Right cardiac atrium (tissue), 5 donors: ENCODE data around the gene NKIRAS1. TPM values are rescaled to one million over a fixed set of nuclear protein-coding genes. Genes with fewer than 3 reads are reported as not detected.
"Not testable (repeated sequence)": the region's sequence is repeated elsewhere in the genome, so short reads cannot be mapped to it uniquely, and the experiment has no call there.

Experiments
- ATAC-seq, 2 donors: fragments of 200-7000 bp; cut with Tn5 transposase; one replicate each; pipeline versions ENCODE4 v1.8.0 to v1.9.1; 2020; ENCODE audit warnings: moderate library complexity in 2 of 2, mild to moderate bottlenecking in 1 of 2
- DNase-seq, 3 donors: peaks; one replicate each; pipeline ENCODE4 v3.0.0-alpha.2; 2020
- H3K27ac ChIP-seq: one replicate; pipeline ENCODE4 v1.5.1; 2013; ENCODE audit warnings: mild to moderate bottlenecking, low read length, control low read depth, moderate library complexity
- H3K27me3 ChIP-seq: one replicate; pipeline ENCODE4 v1.6.1; 2013; ENCODE audit not compliant: control insufficient read depth, insufficient read depth
- H3K4me1 ChIP-seq: one replicate; pipeline ENCODE4 v1.6.1; 2013; ENCODE audit warnings: low read length; ENCODE audit not compliant: control insufficient read depth, insufficient read depth
- H3K4me3 ChIP-seq: one replicate; pipeline ENCODE4 v1.5.1; 2013; ENCODE audit warnings: low read length, control low read depth
- H3K9me3 ChIP-seq: one replicate; pipeline ENCODE4 v1.6.1; 2013; ENCODE audit warnings: low read length; ENCODE audit not compliant: control insufficient read depth
- WGBS: extraction: QIAGEN DNeasy Blood & Tissue Kit; methylation state at CpG from one replicate; pipeline ENCODE4 v1.1.7; 2013; 5-methylcytosine and 5-hydroxymethylcytosine counted together
- intact Hi-C, 4 donors: fragments of 100-400 bp; cut with DNase I; formaldehyde crosslinking; loops; one replicate each; pipeline versions ENCODE4 v1.11.0 to v1.14.0; 2022 to 2023
- polyA plus RNA-seq: library from polyadenylated mRNA; stranded (reverse); fragments of 200-250 nt; gene quantifications from one replicate; pipeline ENCODE4 v1.2.3, GENCODE V29; 2013
- total RNA-seq, 4 donors: library from RNA; stranded (reverse); fragmentation: NEBNext Ultra II Directional; extraction: Animal tissue kit (Norgen Biotek cat#: 25700); gene quantifications; one replicate each; pipeline ENCODE4 v1.2.1, GENCODE V29; 2021
- donor health status: healthy with polysubstance abuse.
- donor health status: DM: no; HTN: yes; CAD: no.
- donor health status: DM: no; HTN: no; CAD: no.
- donor health status: DM: no; HTN: yes; CAD: no; lungs with severe emphysema.
- donor health status: DM: yes; HTN: yes; CAD: no.

The NKIRAS1 gene
- total and polyA plus RNA-seq, 5 donors, result 15.1 to 19.1 (median 17.2) TPM

- Histone ChIP-seq H3K4me1 (no peaks in the 10 kb centered on the region), H3K9me3 (no peaks in the 10 kb centered on the region), H3K27ac (no peak overlapping the region), H3K4me3 (no peak overlapping the region), H3K27me3 (no peaks in the 10 kb centered on the region)
- DNase-seq (no peak), ATAC-seq (no peak)
- intact Hi-C loops, result no loop called here
- WGBS, result 97% methylated on average over 4 of the region's 4 CpGs
Observed at GRCh38 chr3:23895181-23895580, 21.6 kb downstream of the NKIRAS1 start.

- no peaks in the 10 kb centered on the region for H3K27me3 ChIP-seq
- DNase-seq (no peak), ATAC-seq (no peak)
- no peak overlapping the region for H3K4me3 ChIP-seq
- 86% methylated on average over 8 of the region's 8 CpGs for WGBS
- intact Hi-C loops, result no loop called here
- no peaks in the 10 kb centered on the region for H3K4me1 ChIP-seq
- H3K9me3 ChIP-seq, result no peaks in the 10 kb centered on the region
- H3K27ac ChIP-seq, result no peak overlapping the region
Observed at GRCh38 chr3:23894254-23895061, 22.3 kb downstream of the NKIRAS1 start.

GRCh38 chr3:23889950-23890349 lies 26.8 kb downstream of the NKIRAS1 start:
- no peak overlapping the region for H3K27ac ChIP-seq
- no peaks in the 10 kb centered on the region for H3K27me3 ChIP-seq
- ATAC-seq, result no peak
- H3K4me3 ChIP-seq, result no peak overlapping the region
- H3K9me3 ChIP-seq, result no peaks in the 10 kb centered on the region
- no peak for DNase-seq
- 81% methylated on average over 5 of the region's 5 CpGs for WGBS
- peaks cover 2% of the 10 kb centered on the region for H3K4me1 ChIP-seq
- intact Hi-C loops, result no loop called here

GRCh38 chr3:23889386-23889785 lies 27.4 kb downstream of the NKIRAS1 start:
- Histone ChIP-seq H3K9me3 (no peaks in the 10 kb centered on the region), H3K4me3 (no peak overlapping the region), H3K4me1 (peaks cover 2% of the 10 kb centered on the region), H3K27ac (no peak overlapping the region), H3K27me3 (no peaks in the 10 kb centered on the region)
- no peak for ATAC-seq
- WGBS, result 80% methylated on average over 2 of the region's 2 CpGs
- no peak for DNase-seq
- intact Hi-C loops, result no loop called here

GRCh38 chr3:23888617-23889228 lies 28.1 kb downstream of the NKIRAS1 start:
- H3K27me3 ChIP-seq, result no peaks in the 10 kb centered on the region
- 64% methylated on average over 3 of the region's 3 CpGs for WGBS
- no peak for ATAC-seq
- no peaks in the 10 kb centered on the region for H3K9me3 ChIP-seq
- intact Hi-C loops, result no loop called here
- no peak overlapping the region for H3K27ac ChIP-seq
- no peak overlapping the region for H3K4me3 ChIP-seq
- peaks cover 2% of the 10 kb centered on the region for H3K4me1 ChIP-seq
- DNase-seq, result no peak

GRCh38 chr3:23886311-23886710 lies 30.5 kb downstream of the NKIRAS1 start:
- Histone ChIP-seq H3K4me1 (peaks cover 2% of the 10 kb centered on the region), H3K9me3 (no peaks in the 10 kb centered on the region), H3K27ac (no peak overlapping the region), H3K27me3 (no peaks in the 10 kb centered on the region), H3K4me3 (no peak overlapping the region)
- 96% methylated on average over 3 of the region's 3 CpGs for WGBS
- no peak for ATAC-seq
- no peak for DNase-seq
- intact Hi-C loops, result no loop called here

- WGBS, result 88% methylated on average over 6 of the region's 6 CpGs
- DNase-seq, result no peak
Observed at GRCh38 chr3:23885210-23885609, 31.6 kb downstream of the NKIRAS1 start.

GRCh38 chr3:23884481-23884880 lies 32.3 kb downstream of the NKIRAS1 start:
- Histone ChIP-seq H3K4me1 (peaks cover 2% of the 10 kb centered on the region), H3K27ac (no peak overlapping the region), H3K4me3 (no peak overlapping the region), H3K27me3 (no peaks in the 10 kb centered on the region), H3K9me3 (no peaks in the 10 kb centered on the region)
- 90% methylated on average over 2 of the region's 2 CpGs for WGBS
- intact Hi-C loops, result no loop called here
- DNase-seq, result no peak
- no peak for ATAC-seq

More at GRCh38 chr3:23885210-23885609, 31.6 kb downstream of the NKIRAS1 start:
- intact Hi-C loops, result no loop called here
- no peaks in the 10 kb centered on the region for H3K27me3 ChIP-seq
- no peak for ATAC-seq
- H3K4me3 ChIP-seq, result no peak overlapping the region
- no peaks in the 10 kb centered on the region for H3K9me3 ChIP-seq
- peaks cover 2% of the 10 kb centered on the region for H3K4me1 ChIP-seq
- no peak overlapping the region for H3K27ac ChIP-seq

GRCh38 chr3:23882487-23882918 lies 34.3 kb downstream of the NKIRAS1 start:
- intact Hi-C loops, result no loop called here
- H3K9me3 ChIP-seq, result no peaks in the 10 kb centered on the region
- no peak overlapping the region for H3K4me3 ChIP-seq
- H3K27ac ChIP-seq, result no peak overlapping the region
- ATAC-seq (peak; percentile 40 to 55), DNase-seq (peak in 1 of 3 donors; percentile 55)
- no peaks in the 10 kb centered on the region for H3K4me1 ChIP-seq
- WGBS, result 97% methylated on average over 28 of the region's 28 CpGs
- H3K27me3 ChIP-seq, result no peaks in the 10 kb centered on the region

- ATAC-seq, H3K27me3 ChIP-seq, H3K9me3 ChIP-seq, intact Hi-C loops, H3K4me1 ChIP-seq, DNase-seq, H3K27ac ChIP-seq, H3K4me3 ChIP-seq: not testable (repeated sequence)
- 88% methylated on average over 4 of the region's 4 CpGs for WGBS
Observed at GRCh38 chr3:23881993-23882392, 34.8 kb downstream of the NKIRAS1 start.

- 49% methylated on average over 4 of the region's 4 CpGs for WGBS
- ATAC-seq, result peak in 1 of 2 donors; percentile 30
Observed at GRCh38 chr3:23880703-23881339, 36.0 kb downstream of the NKIRAS1 start.

More at GRCh38 chr3:23880703-23881339, 36.0 kb downstream of the NKIRAS1 start:
- intact Hi-C loops, result no loop called here
- no peak overlapping the region for H3K4me3 ChIP-seq
- H3K27me3 ChIP-seq, result no peaks in the 10 kb centered on the region
- H3K27ac ChIP-seq, result no peak overlapping the region
- H3K4me1 ChIP-seq, result no peaks in the 10 kb centered on the region
- H3K9me3 ChIP-seq, result no peaks in the 10 kb centered on the region
- no peak for DNase-seq
